Measurements from ENCODE around the gene JOSD2. TPM values are rescaled to one million over a fixed set of nuclear protein-coding genes. Genes with fewer than 3 reads are reported as not detected.

JOSD2 gene
- total RNA-seq, 2 donors from 2014 or later: 12.1 to 13.7 TPM

DNA sequence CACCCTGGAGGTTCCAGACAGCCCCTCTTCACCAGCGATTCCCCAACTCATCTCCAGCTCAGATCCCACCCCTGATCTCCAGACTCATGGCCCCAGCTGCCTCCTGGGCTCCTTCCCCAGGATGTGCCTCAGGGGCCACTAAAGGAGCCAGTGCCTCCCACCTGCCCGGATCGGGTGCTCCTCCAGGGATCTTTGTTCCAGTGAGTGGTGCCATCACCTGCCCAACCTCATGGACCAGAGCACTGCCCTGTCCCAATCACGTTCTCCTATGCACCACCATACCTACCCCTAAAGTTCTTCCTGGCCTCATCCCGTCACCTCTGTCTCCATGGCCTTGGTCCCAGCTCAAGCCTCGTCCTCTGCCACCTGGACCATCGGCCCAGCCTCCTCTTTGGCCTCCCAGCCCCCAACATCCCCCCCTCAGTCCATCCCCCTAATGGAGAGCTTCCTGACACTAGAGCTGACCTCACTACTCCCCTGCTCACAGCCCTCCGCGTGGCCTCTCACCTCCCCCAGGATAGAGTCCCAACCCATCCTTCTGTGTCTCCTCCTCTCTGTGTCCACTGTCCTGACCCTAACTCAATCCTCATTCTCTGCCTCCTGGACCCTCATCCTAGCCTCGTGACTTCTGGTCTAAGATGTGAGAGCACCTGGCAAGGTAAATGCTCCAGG is 25.6 kb downstream of the JOSD2 start:
- peaks cover 54% of the 10 kb centered on the region for H3K36me3 Mint-ChIP-seq (ENCODE audit: low read depth)
- no peak overlapping the region for H3K27ac ChIP-seq (ENCODE audit: low read depth, low read length)
- peaks cover 14% of the 10 kb centered on the region for H3K36me3 ChIP-seq (ENCODE audit: control insufficient read depth, insufficient read depth, low read length)
- H3K4me3 ChIP-seq (ENCODE audit: low read length): no peak overlapping the region
- no peak overlapping the region for H3K4me3 Mint-ChIP-seq
- H3K27me3 Mint-ChIP-seq (ENCODE audit: insufficient read depth): peaks cover 46% of the 10 kb centered on the region
- peaks cover 20% of the 10 kb centered on the region for H3K9me3 ChIP-seq (ENCODE audit: control insufficient read depth, low read length)
- no peak for DNase-seq
- H3K9me3 Mint-ChIP-seq: peaks cover 25% of the 10 kb centered on the region
- H3K4me1 ChIP-seq (ENCODE audit: control insufficient read depth, insufficient read depth, low read length): no peaks in the 10 kb centered on the region
- no peak overlapping the region for H3K9ac ChIP-seq (ENCODE audit: extremely low read depth, low read length, poor library complexity, severe bottlenecking)
- H3K27ac Mint-ChIP-seq: no peak overlapping the region
- WGBS, 2 experiments (ENCODE audit: insufficient coverage in 1 of 2, insufficient read length in 1 of 2): 90 to 94% methylated on average over 5 to 10 of the region's 10 CpGs
- TF ChIP-seq, protein P1, sequence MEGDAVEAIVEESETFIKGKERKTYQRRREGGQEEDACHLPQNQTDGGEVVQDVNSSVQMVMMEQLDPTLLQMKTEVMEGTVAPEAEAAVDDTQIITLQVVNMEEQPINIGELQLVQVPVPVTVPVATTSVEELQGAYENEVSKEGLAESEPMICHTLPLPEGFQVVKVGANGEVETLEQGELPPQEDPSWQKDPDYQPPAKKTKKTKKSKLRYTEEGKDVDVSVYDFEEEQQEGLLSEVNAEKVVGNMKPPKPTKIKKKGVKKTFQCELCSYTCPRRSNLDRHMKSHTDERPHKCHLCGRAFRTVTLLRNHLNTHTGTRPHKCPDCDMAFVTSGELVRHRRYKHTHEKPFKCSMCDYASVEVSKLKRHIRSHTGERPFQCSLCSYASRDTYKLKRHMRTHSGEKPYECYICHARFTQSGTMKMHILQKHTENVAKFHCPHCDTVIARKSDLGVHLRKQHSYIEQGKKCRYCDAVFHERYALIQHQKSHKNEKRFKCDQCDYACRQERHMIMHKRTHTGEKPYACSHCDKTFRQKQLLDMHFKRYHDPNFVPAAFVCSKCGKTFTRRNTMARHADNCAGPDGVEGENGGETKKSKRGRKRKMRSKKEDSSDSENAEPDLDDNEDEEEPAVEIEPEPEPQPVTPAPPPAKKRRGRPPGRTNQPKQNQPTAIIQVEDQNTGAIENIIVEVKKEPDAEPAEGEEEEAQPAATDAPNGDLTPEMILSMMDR (conservative IDR thresholded peaks at IDR 0.05): no peak
- H3K27me3 ChIP-seq (ENCODE audit: control insufficient read depth, insufficient read depth, low read length, poor library complexity, severe bottlenecking): peaks cover 8% of the 10 kb centered on the region
- H3K4me1 Mint-ChIP-seq: no peaks in the 10 kb centered on the region

DNA sequence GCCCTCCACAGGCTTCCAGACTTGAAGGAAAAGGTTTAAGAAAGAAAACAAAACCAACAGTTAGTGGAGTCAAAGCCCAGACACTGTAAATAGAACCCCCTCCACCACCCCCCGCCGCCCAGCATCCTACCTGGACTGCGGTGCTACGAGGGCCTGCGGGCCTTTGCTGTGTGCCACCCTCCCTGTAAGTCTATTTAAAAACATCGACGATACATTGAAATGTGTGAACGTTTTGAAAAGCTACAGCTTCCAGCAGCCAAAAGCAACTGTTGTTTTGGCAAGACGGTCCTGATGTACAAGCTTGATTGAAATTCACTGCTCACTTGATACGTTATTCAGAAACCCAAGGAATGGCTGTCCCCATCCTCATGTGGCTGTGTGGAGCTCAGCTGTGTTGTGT is 28.1 kb downstream of the JOSD2 start:
- H3K27ac ChIP-seq (ENCODE audit: low read depth, low read length): no peak overlapping the region
- peaks cover 69% of the 10 kb centered on the region for H3K36me3 Mint-ChIP-seq (ENCODE audit: low read depth)
- no peaks in the 10 kb centered on the region for H3K4me1 Mint-ChIP-seq
- H3K27ac Mint-ChIP-seq: no peak overlapping the region
- H3K9ac ChIP-seq (ENCODE audit: extremely low read depth, low read length, poor library complexity, severe bottlenecking): no peak overlapping the region
- H3K9me3 Mint-ChIP-seq: peaks cover 34% of the 10 kb centered on the region
- H3K4me3 Mint-ChIP-seq: no peak overlapping the region
- DNase-seq: no peak
- H3K4me1 ChIP-seq (ENCODE audit: control insufficient read depth, insufficient read depth, low read length): no peaks in the 10 kb centered on the region
- no peak overlapping the region for H3K4me3 ChIP-seq (ENCODE audit: low read length)
- 90 to 94% methylated on average over 9 to 10 of the region's 10 CpGs for WGBS, 2 experiments (ENCODE audit: insufficient coverage in 1 of 2, insufficient read length in 1 of 2)
- peaks cover 31% of the 10 kb centered on the region for H3K36me3 ChIP-seq (ENCODE audit: control insufficient read depth, insufficient read depth, low read length)
- H3K27me3 Mint-ChIP-seq (ENCODE audit: insufficient read depth): peaks cover 22% of the 10 kb centered on the region
- TF ChIP-seq, protein P1 (conservative IDR thresholded peaks at IDR 0.05): no peak
- peaks cover 8% of the 10 kb centered on the region for H3K27me3 ChIP-seq (ENCODE audit: control insufficient read depth, insufficient read depth, low read length, poor library complexity, severe bottlenecking)
- H3K9me3 ChIP-seq (ENCODE audit: control insufficient read depth, low read length): peaks cover 27% of the 10 kb centered on the region

DNA sequence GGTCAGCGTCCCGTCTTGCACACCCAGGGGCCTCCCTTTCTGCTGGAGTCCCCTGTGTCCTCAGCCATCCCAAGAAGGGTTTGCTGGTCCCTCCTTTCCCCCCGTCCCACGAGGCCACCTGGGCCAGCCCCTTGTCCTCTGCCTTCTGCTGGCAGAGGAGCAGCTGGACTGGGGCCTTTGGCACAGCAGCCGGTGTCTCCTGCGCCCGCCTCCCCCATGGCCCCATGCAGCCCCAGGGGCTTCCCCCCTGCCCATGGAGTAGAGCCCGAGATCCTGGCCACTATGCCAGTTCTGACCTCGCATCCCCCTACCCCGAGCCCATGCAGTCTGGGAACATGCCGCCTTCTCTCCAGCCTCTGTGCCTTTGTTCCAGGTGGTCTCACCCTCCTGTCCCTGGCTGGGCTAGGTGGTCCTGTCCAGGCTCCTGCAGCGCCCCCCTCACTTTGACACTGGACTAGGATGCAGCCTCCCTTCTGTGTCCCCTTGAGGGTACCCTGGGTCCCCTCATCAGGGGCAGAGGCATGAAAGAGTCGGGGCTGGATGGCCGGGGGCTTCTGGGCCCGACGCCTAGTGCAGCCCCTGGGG is 28.6 kb downstream of the JOSD2 start:
- no peaks in the 10 kb centered on the region for H3K4me1 ChIP-seq (ENCODE audit: control insufficient read depth, insufficient read depth, low read length)
- Mint-ChIP-seq H3K27me3 (ENCODE audit: insufficient read depth) (peaks cover 16% of the 10 kb centered on the region), H3K4me3 (no peak overlapping the region), H3K4me1 (peaks cover 2% of the 10 kb centered on the region), H3K9me3 (peaks cover 40% of the 10 kb centered on the region), H3K36me3 (ENCODE audit: low read depth) (peaks cover 74% of the 10 kb centered on the region), H3K27ac (no peak overlapping the region)
- no peak overlapping the region for H3K27ac ChIP-seq (ENCODE audit: low read depth, low read length)
- WGBS, 2 experiments (ENCODE audit: insufficient coverage in 1 of 2, insufficient read length in 1 of 2): 90 to 100% methylated on average over 4 to 16 of the region's 16 CpGs
- H3K27me3 ChIP-seq (ENCODE audit: control insufficient read depth, insufficient read depth, low read length, poor library complexity, severe bottlenecking): peaks cover 4% of the 10 kb centered on the region
- DNase-seq: no peak
- peaks cover 33% of the 10 kb centered on the region for H3K9me3 ChIP-seq (ENCODE audit: control insufficient read depth, low read length)
- peaks cover 34% of the 10 kb centered on the region for H3K36me3 ChIP-seq (ENCODE audit: control insufficient read depth, insufficient read depth, low read length)
- no peak overlapping the region for H3K9ac ChIP-seq (ENCODE audit: extremely low read depth, low read length, poor library complexity, severe bottlenecking)
- no peak overlapping the region for H3K4me3 ChIP-seq (ENCODE audit: low read length)
- TF ChIP-seq, protein P1 (conservative IDR thresholded peaks at IDR 0.05): no peak
